SKM-1 (cell line): Measurements from ENCODE around the gene PIRT.

Source experiments
- DNase-seq: peaks from one replicate; lab custom pipeline; 2025; ENCODE audit not compliant: unreplicated experiment; lab: John Stamatoyannopoulos, UW

PIRT gene

DNA sequence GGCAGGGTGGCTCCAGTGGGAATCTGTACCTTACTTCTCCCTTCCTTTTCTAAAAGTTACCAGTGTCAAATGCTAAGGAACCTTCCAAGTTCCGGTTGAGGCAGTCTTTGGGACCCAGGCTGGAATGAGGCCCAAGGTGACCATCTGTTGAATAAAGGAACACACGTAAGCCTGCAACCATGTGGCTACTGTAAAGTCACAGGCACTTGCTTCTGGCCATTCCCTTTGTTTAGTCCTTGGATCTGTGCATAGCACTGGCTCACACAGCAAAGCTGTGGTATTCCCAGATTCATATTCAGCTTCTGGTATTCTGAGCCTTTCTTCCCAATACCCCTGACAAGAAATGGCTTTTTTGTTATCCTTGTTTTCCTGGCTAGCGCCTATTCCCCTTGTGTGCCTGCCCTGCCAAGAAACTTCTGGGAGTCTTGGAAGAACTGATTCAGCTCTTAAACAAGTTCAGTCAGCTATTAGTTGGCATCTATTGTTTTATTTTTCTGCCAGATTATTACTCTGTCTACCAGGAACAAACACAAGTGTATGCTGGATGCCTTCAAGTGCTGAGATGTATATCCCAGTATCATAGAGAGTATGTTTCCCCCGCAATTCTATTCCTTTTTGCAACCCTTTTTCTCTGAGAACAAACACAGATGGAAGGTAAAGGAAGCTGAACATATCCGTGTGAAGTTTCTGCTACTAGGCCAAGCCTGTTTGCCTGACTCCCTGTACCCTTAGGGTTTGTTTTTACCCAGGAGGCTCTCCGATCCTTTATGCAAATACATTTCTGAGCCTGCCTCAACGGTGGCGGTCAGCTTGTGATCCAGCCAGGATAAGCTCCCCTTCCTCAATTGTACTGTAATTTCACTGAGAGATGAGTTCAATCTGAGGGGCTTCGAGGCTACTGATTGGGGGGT lies 47.1 kb downstream of the PIRT start:
- DNase-seq, result no peak

DNA sequence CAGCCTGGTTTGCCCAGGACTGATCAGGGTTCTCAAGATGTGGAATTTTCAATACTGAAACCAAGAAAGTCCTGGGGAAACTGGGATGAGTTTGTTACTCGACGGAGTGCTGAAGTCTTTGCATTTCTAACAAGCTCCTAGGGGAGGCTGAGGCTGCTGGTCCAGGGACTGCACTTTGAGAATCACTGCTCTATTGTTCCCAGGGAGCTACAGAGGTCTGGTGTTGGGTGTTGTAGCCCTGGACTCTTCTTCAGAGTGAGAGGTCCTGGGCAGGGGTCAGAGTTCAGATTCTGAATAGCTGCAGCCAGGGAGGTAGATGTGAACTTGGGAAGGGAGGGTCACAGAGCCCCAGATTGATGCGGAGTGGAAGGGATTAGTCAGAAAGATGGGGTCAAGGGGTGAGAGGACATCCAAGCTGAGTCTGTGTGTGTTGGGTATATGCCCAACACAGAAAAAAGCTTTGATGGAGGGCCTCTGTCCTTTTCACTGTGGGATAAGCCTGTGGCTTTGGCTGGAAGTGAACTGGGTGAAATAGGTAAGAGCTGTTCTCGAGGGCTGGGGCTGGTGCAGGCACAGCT lies 48.1 kb downstream of the PIRT start:
- no peak for DNase-seq

DNA sequence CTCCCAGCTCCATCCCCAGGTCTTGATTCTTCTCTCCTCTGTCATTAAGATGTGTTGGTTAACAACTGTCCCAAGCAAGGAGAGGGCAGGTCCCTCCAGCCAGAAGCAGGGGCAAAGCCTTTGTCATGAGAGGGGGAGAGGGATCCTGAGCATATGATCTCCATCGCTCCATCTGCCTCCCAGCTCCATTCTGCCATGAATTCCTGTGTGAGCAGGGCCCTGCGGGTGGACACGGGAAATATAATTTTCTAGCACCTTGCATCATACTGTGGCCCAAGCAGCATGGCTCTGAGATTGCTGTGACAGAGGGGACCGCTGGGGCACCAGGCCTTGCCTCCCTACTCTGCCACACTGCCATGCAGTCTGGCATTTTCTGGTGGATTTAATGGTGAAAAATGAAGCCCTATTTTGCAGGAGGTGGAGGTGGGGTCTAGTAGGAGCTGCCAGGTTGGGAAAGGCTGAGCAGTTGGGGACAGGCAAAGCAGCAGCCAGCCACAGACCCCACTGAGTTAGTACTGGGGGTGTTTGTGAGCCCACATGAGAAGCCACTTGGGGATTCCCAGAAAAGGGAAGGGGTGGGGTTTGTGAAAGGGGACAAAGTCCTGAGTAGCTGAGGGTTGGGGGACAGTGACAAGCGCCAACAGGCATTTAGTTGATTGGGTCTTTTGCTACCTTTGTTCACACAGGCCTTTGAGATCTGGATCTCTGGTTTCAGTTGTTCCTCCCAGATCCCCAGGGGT lies 50.4 kb downstream of the PIRT start:
- DNase-seq, result no peak

DNA sequence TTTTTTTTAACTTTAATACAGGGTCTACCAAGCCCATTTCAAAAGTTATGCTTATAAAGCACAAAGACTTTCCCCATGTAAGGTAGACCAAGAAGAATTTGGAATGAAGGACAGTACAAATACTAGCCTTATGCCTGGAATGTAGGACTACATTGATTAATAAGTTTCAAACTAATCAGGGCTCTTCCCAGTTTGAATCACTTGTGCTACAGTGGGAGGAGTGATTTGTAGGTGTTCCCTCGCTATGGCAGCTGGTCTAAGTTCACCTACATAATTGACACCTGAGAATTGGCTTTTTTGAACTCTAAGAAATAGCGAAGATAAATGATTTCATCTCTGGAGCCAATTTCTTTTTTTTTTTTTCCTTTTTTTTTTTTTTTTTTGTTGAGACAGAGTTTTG lies 52.6 kb downstream of the PIRT start:
- DNase-seq, result no peak

DNA sequence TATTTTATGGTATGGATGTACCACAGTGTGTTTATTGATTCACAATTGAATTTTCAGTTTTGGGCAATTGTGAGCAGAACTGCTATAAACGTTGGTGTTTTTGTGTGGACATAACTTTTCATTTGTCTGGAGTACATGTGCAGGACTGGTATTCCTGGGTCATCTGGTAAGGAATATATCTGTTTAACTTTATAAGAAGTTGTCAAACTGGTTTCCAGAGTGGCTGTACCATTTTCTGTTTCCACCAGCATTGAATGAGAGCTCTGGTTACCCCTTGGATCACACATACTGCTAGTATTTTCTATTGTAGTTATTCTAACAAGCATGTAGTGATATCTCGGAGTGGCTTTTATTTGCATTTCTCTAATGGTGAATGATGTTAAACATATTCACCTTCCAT lies 58.3 kb downstream of the PIRT start:
- DNase-seq, result no peak

DNA sequence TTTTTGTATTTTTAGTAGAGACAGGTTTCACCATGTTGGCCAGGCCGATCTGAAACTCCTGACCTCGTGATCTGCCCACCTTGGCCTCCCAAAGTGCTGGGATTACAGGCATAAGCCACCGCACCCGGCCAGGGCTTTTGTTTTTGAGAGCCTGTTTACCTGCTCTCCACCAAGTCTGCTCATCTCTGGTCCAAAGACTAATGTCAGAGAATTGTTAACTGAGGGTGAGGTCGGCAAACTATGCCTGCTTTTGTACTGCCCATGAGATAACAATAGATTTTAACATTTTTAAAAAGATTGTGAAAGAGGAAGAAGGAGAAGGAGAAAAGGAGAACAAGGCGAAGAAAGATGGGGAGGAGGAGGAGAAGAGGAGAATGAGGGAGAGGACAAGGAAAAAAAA lies 60.0 kb downstream of the PIRT start:
- no peak for DNase-seq

DNA sequence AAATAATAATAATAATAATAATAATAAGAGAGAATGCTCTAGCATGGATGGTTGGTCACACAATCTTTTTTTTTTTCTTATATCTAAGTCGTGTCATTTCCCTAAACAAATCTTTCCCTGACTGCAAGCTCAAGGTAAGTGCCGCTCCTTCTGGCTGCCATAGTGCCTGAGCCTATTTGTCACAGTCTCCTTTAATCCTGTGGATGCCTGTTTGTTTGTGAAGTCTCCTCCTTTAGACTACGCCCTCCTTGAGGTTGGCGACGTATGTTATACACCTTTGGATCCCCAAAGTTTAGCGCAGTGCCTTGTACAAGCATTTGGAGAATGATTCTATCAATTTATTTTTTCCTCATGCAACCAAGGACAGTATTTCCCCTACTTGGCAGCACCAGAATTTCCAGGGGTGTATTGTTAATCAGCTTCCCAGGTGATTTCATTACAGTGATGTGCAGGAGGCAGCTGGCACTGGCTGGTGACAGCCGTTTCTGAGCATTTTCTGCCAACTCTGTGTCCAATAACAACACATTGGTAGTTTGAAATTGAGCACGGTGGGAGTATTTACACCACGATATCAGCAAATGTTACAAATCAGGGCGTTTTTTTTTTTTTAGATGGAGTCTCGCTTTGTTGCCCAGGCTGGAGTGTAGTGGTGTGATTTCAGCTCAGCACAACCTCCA lies 60.6 kb downstream of the PIRT start:
- no peak for DNase-seq

DNA sequence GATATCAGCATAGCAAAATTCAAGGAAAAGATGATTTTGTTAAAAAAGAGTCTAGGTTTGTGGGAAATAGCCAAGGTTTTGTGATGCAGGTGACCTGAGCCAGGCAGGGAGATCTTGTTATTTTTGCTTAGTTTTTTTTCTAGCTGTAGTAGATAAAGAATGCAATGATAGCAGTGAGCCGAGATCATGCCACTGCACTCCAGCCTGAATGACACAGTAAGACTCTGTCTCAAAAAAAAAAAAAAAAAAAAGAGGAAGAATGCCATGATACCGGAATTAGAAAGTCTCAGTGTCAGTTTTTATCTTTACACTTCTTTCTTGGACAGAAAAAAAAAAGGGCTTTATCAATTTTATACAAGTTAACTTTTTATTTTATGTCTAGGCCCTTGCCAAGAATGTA lies 61.5 kb downstream of the PIRT start:
- no peak for DNase-seq

DNA sequence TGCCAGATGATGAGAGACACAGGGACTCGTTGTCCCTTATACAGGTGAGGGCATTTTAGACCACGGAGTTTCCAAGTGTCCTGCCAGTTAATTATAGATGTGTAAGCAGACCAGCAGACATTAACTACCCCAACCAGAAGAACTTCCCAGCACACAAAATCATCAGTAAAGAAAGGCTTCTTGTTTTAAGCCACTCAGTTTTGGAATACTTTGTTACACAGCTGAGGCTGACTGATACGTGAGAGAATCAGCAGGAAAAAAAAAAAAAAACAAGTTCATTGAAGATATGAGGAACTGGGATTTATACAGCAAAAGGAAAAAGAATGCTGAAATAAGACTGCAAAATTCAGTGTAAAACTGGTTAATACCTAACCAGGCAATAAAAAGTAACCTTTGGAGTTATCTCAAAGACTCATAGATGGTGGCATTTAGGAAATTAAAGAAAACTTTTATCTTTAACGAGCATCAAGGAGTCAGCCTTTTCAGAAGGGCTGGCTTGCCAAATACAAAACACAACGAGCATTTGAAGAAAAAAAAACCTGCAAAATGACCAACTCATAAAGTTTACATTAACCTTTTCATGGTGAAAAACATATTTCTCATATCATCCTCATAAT lies 62.0 kb downstream of the PIRT start:
- DNase-seq, result no peak

DNA sequence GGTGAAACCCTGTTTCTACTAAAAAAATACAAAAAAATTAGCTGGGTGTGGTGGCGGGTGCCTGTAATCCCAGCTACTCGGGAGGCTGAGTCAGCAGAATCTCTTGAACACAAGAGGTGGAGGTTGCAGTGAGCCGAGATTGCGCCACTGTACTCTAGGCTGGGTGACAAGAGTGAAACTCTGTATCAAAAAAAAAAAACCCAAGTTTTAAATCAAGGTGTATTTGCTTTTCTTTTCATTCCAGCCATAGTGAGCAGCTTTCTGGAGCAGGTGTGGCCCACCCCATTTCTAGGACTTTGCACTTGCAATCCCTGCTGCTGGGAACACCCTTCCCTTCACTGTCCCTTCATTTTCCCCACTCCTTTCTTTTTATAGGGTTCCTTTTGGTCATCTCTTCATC lies 62.8 kb downstream of the PIRT start:
- no peak for DNase-seq

DNA sequence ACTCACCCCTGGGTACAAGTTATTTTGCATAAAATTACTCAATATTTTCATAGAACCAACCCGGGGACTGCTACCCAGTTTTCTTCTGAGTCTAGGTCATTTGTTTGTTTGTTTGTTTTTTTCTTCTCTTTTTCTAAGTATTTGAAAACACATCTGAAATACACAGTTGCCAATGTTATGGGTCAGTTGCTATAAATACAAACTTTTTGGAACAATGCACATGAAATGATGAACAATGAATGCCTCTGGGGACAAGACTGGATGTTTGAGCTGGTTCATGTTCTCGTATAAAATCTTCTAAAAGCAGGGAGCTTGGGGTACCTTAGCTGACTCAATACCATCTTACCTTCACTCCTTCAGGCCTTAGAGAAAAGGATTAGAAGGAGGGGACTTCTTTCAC lies 64.5 kb downstream of the PIRT start:
- DNase-seq, result no peak
